Lower lobe of right lung (tissue), 2 donors: ENCODE data around the gene PCDHAC2. TPM values are rescaled to one million over a fixed set of nuclear protein-coding genes. Genes with fewer than 3 reads are reported as not detected.
A peak's percentile ranks its signal among the peaks of the same experiment; 100 is the strongest.

Source experiments
- ATAC-seq, 2 donors: fragments of 200-7000 bp; cut with Tn5 transposase; one replicate each; pipeline ENCODE4 v1.9.1; 2020 to 2022; ENCODE audit warnings: mild to moderate bottlenecking in 2 of 2, moderate library complexity in 2 of 2
- DNase-seq: peaks from one replicate; pipeline ENCODE4 v3.0.0-alpha.2; 2020
- H3K27ac ChIP-seq: fragments of 200-600 bp; one replicate; pipeline ENCODE4 v1.8.0; 2022
- H3K27me3 ChIP-seq: fragments of 200-600 bp; one replicate; pipeline ENCODE4 v1.8.0; 2022; ENCODE audit warnings: low read depth
- H3K36me3 ChIP-seq: fragments of 200-600 bp; one replicate; pipeline ENCODE4 v1.8.0; 2022; ENCODE audit warnings: mild to moderate bottlenecking
- H3K4me1 ChIP-seq: fragments of 200-600 bp; one replicate; pipeline ENCODE4 v1.8.0; 2022
- H3K4me3 ChIP-seq: fragments of 200-600 bp; one replicate; pipeline ENCODE4 v1.8.0; 2022; ENCODE audit warnings: mild to moderate bottlenecking
- H3K9me3 ChIP-seq: fragments of 200-600 bp; one replicate; pipeline ENCODE4 v1.8.0; 2022
- intact Hi-C: fragments of 100-400 bp; cut with DNase I; formaldehyde crosslinking; loops from one replicate; pipeline ENCODE4 v1.11.0; 2022
- total RNA-seq: library from RNA; stranded (reverse); fragmentation: NEBNext Ultra II Directional; extraction: Animal tissue kit (Norgen Biotek cat#: 25700); gene quantifications from one replicate; pipeline ENCODE4 v1.2.1, GENCODE V29; 2021
- TF ChIP-seq, protein P1 (sequence below): fragments of 200-600 bp; IDR thresholded peaks from one replicate; pipeline ENCODE4 v1.8.0; 2022; ENCODE audit warnings: antibody characterized with exemption, mild to moderate bottlenecking
- donor health status: DM: no; HTN: yes; CAD: no; lungs with severe emphysema.

PCDHAC2 gene
- total RNA-seq, 1 donor from 2014 or later: 5.8 TPM

DNA sequence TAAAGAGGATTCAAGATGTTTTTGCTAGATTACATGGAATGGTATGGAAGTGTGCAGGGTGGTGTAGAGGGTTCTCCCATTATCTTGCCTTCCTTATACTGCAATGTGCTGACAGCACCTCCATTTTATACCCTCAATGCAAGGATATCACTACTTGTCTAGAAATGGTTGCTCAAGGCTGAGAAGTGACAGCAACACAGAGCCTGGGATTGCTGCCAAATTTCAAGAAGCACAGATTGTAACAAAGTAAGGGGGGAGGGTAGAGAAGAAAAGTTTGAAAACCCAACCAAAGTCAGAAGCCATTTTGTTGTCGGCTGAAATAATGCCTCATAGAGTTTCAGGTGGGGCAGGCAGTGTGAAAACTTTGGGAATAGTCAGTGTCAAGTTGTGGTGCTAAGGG lies 29.8 kb downstream of the PCDHAC2 start:
- H3K27me3 ChIP-seq: no peaks in the 10 kb centered on the region
- H3K9me3 ChIP-seq: no peaks in the 10 kb centered on the region
- DNase-seq: no peak
- H3K4me3 ChIP-seq: no peak overlapping the region
- TF ChIP-seq, protein P1, sequence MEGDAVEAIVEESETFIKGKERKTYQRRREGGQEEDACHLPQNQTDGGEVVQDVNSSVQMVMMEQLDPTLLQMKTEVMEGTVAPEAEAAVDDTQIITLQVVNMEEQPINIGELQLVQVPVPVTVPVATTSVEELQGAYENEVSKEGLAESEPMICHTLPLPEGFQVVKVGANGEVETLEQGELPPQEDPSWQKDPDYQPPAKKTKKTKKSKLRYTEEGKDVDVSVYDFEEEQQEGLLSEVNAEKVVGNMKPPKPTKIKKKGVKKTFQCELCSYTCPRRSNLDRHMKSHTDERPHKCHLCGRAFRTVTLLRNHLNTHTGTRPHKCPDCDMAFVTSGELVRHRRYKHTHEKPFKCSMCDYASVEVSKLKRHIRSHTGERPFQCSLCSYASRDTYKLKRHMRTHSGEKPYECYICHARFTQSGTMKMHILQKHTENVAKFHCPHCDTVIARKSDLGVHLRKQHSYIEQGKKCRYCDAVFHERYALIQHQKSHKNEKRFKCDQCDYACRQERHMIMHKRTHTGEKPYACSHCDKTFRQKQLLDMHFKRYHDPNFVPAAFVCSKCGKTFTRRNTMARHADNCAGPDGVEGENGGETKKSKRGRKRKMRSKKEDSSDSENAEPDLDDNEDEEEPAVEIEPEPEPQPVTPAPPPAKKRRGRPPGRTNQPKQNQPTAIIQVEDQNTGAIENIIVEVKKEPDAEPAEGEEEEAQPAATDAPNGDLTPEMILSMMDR: no peak
- ATAC-seq: peak in 1 of 2 donors; percentile 50
- no peak overlapping the region for H3K27ac ChIP-seq
- intact Hi-C loops: no loop called here
- H3K36me3 ChIP-seq: no peaks in the 10 kb centered on the region
- no peaks in the 10 kb centered on the region for H3K4me1 ChIP-seq

DNA sequence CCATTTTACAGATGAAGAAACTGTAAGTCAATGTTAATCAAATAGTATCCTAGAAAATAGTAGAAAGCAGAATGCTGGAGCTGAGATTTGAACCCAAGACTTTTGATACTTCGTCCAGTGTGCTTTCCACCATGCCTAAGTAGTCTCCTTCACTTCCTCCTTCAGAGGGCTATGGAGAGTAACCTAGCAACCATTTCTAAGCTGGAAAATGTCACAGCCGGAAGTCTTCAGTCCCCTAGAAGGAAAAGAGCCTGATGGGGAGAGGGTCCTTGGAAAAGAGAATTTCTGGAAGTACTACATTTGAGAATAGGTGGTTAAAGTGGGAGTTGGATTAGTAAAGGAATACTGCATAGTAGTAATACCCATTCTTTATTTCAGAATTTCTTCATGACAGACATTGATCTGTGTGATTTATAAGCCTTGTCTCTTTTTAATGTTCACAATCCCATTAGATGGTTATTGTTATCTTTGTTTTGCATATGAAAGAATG lies 32.7 kb downstream of the PCDHAC2 start:
- TF ChIP-seq, protein P1: no peak
- Histone ChIP-seq H3K27me3 (no peaks in the 10 kb centered on the region), H3K4me1 (peaks cover 14% of the 10 kb centered on the region), H3K27ac (no peak overlapping the region), H3K36me3 (no peaks in the 10 kb centered on the region), H3K9me3 (no peaks in the 10 kb centered on the region), H3K4me3 (no peak overlapping the region)
- intact Hi-C loops: no loop called here
- DNase-seq (no peak), ATAC-seq (no peak)

DNA sequence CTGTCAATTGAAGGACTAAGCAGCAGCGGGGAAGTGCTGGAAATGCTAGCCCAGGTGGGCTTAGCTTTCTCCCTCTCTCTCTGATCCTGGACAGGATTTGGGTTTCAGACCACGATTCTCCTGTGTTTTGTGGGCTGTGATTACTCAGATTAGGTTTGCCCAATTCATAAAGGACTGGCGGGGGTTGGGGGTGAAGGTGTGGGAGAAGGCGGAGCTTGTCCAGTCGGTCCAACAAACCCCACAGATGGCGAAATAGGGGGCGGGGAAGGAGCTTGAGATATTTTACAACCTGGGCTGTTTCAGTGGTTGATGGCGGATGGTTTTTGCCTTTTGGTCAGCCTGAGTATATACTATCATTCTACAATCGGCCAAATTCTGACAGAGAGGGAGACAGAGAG lies 35.2 kb downstream of the PCDHAC2 start:
- Histone ChIP-seq H3K9me3 (no peaks in the 10 kb centered on the region), H3K27ac (peak overlapping the region; percentile 48), H3K27me3 (no peaks in the 10 kb centered on the region), H3K4me3 (peak overlapping the region; percentile 38), H3K36me3 (no peaks in the 10 kb centered on the region), H3K4me1 (peaks cover 22% of the 10 kb centered on the region)
- intact Hi-C loops: no loop called here
- TF ChIP-seq, protein P1: no peak
- DNase-seq: peak; percentile 80
- peak; percentile 69 to 71 for ATAC-seq

DNA sequence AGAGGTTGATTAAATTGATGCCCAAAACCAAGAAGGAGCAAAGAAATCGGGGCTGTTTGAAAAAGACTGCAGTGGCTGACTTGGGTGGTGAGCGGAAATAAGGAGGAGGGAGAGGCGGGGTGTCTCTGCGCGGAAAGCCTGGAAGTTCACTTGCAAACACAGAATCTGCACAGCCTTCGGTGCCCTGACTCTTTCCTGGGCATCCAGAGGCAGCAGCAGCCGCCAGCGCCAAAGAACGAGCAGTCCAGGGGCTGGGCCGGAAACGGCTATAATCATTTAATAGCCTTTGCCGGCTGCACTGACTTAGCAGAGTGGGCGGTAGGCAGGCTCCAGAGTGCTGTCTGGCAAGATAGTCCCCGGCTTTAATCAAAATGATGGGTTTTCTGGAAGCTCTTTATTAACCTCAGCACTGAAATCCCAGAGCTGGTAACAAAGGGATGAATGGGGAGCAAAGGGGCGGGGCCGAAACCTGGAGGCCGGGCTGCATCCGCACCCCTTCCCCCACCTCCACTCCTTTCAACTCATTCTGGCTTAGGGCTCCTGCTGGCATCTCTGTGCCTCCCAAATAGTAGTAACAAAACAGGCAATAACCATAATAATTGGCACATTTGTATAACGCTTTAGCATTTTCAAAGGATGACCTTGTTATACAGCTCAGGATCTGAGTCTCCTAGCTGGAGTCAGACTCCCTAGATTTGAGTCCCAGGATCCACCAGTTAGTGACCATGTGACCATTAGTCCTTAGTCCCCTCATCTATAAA lies 35.7 kb downstream of the PCDHAC2 start:
- ATAC-seq (peak; percentile 13 to 15), DNase-seq (peak; percentile 50)
- no peaks in the 10 kb centered on the region for H3K9me3 ChIP-seq
- no peaks in the 10 kb centered on the region for H3K36me3 ChIP-seq
- peak overlapping the region; percentile 38 for H3K4me3 ChIP-seq
- H3K27me3 ChIP-seq: no peaks in the 10 kb centered on the region
- TF ChIP-seq, protein P1: no peak
- H3K4me1 ChIP-seq: peaks cover 22% of the 10 kb centered on the region
- intact Hi-C loops: no loop called here
- peak overlapping the region; percentile 48 for H3K27ac ChIP-seq

DNA sequence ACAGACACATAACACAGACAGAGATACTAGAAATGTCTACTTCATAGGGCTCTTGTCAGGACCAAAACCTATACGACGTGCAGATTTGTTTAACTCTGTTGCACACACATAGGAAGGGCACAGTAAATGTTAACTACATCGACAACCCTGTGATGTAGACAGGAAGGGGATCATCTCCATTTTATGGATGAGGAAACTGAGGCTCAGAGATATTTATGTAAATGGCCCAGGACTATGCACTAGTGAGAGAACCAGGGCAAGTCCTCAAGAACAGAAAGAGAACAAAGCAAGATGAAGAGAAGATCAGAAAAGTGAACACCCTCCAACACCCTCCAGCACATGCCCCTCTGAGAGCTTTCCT lies 36.3 kb downstream of the PCDHAC2 start:
- Histone ChIP-seq H3K36me3 (no peaks in the 10 kb centered on the region), H3K4me1 (peaks cover 22% of the 10 kb centered on the region), H3K4me3 (no peak overlapping the region), H3K27ac (no peak overlapping the region), H3K27me3 (no peaks in the 10 kb centered on the region), H3K9me3 (no peaks in the 10 kb centered on the region)
- intact Hi-C loops: no loop called here
- no peak for DNase-seq
- TF ChIP-seq, protein P1: no peak
- ATAC-seq: no peak
